HG03064 (cell line): ENCODE measurements around the gene SREK1.
A peak's percentile ranks its signal among the peaks of the same experiment; 100 is the strongest.

Experiments
- ATAC-seq: cut with Tn5 transposase; IDR thresholded peaks from one replicate; pipeline ENCODE4 v1.9.1; 2021; ENCODE audit warnings: low read depth; ENCODE audit not compliant: unreplicated experiment

The SREK1 gene

GRCh38 chr5:66164044-66164790, 20.1 kb downstream of the SREK1 start:
- ATAC-seq: no peak

DNA sequence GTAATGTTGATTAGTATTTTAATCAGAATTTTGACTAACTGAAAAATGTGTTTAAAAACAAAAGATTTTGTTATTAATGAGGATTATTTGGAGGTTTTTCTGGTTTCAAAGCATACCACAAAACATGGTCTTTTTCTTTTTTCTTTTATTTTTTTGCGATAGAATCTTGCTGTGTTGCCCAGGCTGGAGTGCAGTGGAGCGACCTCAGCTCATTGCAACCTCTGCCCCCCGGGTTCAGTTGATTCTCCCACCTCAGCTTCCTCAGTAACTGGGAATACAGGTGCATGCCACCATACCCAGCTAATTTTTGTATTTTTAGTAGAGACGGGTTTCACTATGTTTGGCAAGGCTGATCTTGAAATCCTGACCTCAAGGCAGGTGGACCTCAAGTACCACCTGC, 24.1 kb downstream of the SREK1 start:
- no peak for ATAC-seq

DNA sequence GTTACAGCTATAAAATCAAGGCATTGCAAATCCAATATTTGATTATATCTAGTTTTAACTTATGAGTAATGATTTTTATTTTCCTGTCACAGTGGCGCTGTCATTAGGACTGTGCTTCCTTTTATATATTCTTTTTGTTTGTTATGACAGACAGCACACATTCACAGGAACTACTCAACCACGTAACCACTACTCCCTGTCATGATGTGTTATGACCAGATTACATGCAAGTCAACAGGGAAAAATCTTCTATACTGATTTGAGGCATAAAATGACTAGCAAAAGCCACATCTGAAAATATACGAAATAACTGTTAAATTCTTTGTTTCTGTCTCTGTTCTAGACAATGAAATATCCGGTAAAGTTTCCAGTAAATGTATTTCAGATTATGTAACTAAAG, 25.4 kb downstream of the SREK1 start:
- ATAC-seq: no peak

GRCh38 chr5:66170195-66170919, 26.3 kb downstream of the SREK1 start:
- ATAC-seq: no peak

DNA sequence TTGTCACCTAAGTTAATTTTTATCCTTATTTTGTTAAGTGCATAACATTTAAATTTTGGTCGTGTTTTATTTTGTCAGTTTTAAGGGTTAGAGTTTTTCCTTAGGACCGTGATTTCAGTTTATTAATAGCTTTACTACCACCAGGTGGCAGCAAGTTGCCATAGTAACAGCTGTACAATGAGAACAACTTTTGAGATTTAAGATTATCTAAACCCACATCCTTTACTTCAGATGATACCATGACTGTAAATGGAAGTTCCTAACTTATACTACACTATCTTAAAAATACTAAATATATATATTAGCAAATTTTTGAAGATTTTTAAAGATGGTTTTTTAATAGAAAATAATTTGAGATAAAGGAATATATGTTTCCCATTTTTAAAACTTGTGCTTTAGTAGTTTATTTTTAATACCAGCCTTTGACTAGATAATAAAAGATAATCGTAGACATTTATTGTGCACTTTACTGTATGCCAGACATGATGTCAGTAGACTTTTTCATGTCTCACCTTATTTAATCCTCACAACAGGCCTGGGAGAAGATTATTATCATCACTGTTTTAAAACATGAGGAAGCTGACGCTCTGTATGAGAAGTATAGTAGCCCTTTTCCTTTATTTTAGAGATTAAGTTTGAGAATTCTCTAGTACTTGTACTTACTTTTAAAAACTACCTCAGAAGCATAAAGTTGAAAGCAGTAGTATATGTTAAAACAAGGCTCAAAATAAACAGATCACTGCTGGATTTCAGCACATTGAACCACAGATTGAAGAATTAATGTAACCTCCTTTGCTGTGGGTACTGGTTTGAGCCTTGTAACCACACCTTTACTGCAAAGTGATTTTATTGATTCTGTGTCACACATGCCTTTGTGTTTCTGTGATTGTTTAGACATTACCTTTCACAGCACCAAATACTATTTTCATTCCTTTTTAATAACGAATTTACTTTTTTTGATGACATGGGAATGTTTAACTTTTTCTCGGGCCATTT, 27.5 kb downstream of the SREK1 start:
- ATAC-seq: peak; percentile 72

DNA sequence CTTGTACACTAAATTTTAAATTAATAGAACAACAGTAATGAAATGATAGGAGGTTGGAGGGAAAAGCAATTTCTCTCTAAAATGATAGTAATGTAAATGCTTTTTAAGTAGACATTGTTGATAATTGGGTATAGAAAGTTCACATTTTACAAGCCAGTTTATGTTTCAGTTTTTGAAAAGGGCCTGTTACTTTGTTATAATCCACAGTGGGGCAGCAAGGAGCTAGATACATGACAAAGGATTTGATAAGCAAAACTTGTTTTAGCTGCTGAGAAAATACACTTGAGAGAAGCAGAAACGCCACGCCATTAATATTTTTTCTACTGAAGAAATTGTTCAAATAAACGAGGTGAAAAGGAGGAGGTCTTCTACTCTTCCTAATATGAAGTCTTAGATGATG, 30.2 kb downstream of the SREK1 start:
- ATAC-seq: no peak

- ATAC-seq: no peak
Observed at GRCh38 chr5:66178799-66179198, 34.7 kb downstream of the SREK1 start.

GRCh38 chr5:66179297-66180051, 35.4 kb downstream of the SREK1 start:
- no peak for ATAC-seq

GRCh38 chr5:66180282-66181155, 36.4 kb downstream of the SREK1 start:
- no peak for ATAC-seq

DNA sequence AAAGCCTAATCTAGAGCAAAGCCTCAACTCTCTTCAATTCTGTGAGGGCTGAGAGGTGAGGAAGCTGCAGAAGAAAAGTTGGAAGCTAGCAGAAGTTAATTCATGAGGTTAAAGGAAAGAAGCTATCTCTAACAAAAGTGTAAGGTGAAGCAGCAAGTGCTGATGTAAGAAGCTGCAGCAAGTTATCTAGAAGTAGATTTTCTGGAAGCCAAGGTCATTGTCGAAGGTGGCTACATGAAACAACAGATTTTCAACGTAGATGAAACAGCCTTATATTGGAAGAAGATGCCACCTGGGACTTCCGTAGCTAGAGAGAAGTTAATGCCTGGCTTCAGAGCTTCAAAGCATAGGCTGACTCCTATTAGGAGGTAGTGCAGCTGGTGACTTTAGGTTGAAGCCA, 42.0 kb downstream of the SREK1 start:
- no peak for ATAC-seq

- no peak for ATAC-seq
Observed at GRCh38 chr5:66193419-66193818, 49.3 kb downstream of the SREK1 start.

DNA sequence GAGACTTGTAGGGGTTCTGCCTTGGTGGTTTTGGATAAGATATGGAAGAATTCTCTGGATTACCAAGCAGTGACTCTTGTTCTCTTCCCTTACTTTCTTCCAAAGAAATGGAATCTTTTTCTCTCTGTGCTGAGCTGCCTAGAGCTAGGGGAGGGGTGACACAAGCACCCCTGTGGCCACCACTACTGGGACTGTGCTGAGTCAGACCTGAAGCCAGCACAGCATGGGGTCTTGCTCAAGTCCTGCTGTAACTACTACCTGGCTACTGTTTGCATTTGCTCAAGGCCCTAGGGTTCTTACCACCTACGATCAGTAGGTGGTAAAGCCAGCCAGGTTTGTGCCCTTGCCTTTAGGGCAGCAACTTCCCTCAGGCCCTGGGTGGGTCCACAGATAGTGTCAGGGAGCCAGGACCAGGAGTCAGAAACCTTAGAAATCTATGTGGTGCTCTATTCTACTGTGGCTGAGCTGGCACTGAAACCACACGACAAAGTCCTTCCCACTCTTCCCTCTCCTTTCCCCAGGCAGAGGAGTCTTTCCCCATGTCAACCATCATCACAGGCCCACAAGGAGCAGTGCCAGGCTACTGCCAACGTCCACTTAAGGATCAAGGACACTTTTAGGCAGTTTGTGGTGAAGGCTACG, 53.8 kb downstream of the SREK1 start:
- ATAC-seq: no peak

DNA sequence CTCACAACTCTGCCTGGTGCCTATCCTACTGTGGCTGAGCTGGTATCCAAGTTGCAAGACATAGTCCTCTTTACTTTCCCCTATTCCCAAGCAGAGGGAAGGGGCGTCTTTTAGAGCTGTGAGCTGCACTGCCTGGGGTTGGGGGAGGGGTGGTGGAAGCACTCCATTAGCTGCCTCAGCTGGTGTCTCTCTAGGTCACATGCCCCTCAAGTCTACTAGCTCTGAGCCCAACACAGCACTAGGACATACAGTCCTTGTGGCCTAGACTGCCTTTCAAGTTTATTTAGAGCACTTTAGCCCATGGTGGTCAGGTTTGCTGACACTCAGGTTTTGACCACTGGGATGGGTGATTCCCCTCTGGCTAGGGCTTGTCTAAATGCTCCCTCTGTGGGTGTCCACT, 54.7 kb downstream of the SREK1 start:
- ATAC-seq: no peak

DNA sequence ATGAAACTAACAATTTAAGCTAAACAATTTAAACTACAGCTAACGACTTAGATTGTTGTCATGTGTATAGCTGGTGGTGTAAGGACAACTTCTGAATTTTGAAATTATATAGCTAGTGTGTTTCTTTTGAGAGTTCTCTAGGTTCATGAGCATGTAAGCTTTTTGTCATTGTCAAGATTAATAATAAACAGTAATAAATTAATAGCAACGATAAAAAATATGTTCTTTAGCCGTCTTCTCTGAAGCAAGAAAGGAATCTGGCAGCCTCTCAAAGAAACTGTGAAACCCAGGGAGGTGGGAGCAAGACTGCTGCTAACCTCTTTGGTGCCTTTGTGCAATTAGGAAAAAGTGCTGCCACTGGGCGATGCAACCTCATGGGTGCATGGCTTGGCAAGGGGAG, 59.4 kb downstream of the SREK1 start:
- ATAC-seq: no peak

GRCh38 chr5:66206465-66206864, 62.4 kb downstream of the SREK1 start:
- no peak for ATAC-seq

- no peak for ATAC-seq
Observed at GRCh38 chr5:66207800-66208561, 63.9 kb downstream of the SREK1 start.

DNA sequence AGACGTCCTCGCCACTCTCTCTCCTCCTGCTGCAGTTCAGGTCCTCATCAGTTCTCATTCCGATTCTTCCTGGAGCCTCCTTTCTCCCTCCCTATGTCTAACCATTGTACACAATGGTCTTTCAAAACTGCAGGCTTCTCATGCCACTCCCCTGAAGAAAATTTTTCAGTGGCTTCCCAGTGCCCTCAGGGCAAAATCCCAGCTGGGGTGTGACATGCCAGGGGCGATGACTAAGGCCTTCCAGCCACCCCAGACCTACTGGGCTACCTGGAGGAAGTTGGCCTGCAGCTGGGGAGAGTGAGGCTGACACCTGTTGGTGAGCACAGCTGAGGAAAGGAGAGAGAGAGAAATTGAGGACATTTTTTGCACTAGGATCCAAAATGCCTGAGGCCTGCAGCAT, 65.2 kb downstream of the SREK1 start:
- ATAC-seq: no peak

- no peak for ATAC-seq
Observed at GRCh38 chr5:66209794-66210193, 65.7 kb downstream of the SREK1 start.
